Activated CD4-positive, CD25-positive, alpha-beta regulatory T cell (primary cell): Measurements from ENCODE around the gene KAT6B.

ENCODE experiments used
- DNase-seq, 4 experiments: peaks; one replicate each; lab custom pipeline; 2025; lab: John Stamatoyannopoulos, UW

Gene KAT6B

DNA sequence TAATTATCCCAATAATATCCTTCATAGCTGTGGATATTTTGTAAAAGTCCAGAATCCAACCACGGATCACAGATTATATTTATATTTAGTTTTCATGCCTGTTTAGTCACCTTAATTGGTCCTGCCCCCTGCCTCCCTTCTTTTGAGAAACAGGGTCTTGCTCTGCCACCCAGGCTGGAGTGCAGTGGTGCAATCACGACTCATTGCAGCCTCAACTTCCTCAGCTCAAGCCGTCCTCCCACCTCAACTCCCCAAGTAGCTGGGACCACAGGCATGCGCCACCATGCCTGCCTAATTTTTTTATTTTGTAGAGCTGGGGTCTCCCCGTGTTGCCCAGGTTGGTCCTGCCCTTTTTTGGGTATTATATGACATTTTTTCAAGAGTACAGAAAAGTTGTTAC lies 129.4 kb downstream of the KAT6B start:
- DNase-seq: no peak

DNA sequence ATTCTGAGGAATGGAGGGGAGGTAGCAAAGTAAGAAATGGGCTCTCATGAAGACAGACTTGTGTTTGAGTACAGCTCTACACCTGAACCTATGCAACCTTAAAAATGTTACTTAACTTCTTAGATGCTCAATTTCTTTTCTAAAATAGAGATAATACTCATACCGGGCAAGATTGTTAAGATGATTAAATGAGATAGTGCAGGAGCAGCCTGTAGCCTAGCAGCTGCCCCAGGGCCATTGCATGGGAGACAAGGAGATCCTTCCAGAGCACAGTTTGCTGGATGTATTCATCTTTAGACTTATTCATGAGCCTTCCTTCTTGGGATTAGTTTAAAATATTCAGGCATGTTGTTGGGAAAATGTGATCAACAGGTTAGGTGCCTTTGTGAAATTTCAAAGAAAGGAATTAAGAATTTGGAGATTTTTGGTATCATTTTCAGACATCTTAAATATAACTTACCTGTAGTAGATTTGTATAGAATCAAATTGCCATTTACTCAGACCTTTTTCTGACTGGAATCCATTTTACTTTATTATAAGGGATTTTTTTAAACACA lies 130.2 kb downstream of the KAT6B start:
- no peak for DNase-seq

DNA sequence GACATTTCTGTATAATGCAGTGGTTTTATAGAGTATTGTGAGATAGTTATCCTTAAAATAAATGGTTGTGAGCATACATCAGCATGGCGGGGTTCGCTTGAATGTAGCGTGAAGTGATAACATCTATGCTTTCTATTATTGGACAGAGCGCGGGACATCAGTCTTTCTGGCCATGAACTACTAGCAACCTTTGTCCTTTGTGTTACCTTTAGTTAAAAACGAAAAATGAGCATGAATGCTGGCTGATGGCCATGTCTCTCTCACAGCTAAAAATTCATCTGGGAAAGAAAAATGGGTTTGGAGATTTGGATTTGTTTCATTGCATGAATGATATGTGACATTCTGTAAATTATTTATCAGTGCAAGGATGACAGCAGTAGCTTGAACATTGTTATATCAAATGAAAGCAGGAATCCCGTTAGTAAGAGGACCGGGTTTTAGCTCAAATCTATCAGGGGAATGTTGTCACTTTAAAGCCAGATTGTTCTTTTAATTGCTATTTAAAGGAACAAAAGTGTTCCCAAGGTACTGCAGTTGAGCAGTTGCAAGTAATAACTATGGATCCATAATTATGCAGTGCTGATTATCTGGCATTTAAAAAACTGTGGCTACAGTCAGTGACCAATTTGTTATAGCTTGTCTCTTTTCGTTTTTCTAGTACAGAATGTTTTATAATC lies 131.0 kb downstream of the KAT6B start:
- no peak for DNase-seq

DNA sequence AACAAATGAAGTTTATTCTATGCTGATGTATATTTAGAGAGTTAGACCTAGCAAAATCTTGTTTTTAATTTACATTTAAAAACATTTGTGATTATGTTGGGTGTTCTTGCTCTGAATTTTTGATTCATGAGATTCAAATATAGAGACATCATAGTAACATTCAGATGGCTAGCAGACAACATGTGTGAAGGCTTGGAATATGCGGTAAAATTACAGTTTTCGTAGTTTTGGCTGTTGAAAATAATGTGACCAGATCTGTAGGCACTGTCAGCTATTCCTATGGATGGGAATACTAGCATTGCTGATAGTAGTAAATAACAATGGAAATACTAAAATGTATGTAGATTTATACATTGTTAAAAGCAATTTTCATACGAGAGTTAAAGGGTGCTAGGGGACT lies 131.9 kb downstream of the KAT6B start:
- no peak for DNase-seq

- DNase-seq: no peak
Measured at GRCh38 chr10:74960670-74961069, 134.3 kb downstream of the KAT6B start.

- no peak for DNase-seq
Measured at GRCh38 chr10:74962517-74962916, 136.1 kb downstream of the KAT6B start.

DNA sequence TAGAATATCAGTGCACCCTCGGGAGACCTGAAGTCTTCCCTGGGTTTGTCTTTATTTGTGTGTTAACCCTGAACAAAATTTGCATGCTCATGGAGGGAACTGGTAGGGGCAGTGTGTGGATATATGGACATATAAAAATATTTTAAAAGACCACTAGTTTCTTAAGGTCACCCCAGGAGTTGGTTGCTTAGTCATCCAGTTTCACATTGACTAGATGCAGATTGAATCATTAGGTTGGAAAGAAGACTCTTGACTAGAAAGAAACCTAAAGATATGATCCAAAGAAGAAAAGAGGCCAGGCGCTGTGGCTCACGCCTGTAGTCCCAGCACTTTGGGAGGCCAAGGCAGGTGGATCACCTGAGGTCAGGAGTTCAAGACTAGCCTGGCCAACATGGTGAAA lies 137.1 kb downstream of the KAT6B start:
- DNase-seq: no peak

DNA sequence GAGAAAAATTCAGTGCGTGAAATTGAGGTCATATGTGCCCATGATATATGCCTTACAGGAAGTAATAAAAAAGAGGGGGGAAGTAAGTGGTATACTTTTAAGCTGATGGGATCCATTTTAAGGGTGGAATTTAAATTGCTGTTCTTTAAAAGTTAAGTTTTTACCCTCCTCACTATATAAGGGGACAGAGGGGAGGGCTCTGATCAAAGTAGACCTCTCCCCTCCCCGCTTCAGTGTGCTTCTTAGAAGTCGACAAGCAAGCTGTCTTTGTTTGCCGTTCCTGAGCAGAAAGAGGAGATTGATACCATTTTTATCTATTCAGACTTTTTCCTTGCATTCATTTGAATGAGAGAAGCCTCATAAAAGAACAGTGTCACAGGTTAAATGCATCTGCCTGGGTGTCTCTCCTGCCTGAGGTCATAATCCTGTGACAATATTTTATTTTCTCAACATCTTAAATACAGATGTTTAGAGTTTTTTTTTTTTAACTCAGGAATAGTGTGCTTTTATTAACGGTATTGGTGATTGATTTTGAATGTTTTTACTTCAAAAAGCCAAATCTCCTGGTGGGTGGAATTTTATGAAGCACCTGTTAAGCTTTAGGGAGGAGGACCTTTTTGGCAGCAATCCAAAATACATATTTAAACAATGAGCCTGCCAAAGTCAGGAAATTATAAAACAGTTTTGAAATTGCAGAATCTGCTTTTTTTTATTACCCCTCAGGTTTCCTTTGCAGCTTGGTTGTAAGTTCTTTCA lies 141.7 kb downstream of the KAT6B start:
- DNase-seq: no peak

- DNase-seq: no peak
Measured at GRCh38 chr10:74968667-74969061, 142.3 kb downstream of the KAT6B start.

GRCh38 chr10:74969093-74969492 lies 142.7 kb downstream of the KAT6B start:
- DNase-seq: no peak

- no peak for DNase-seq
Measured at GRCh38 chr10:74969530-74969929, 143.1 kb downstream of the KAT6B start.

DNA sequence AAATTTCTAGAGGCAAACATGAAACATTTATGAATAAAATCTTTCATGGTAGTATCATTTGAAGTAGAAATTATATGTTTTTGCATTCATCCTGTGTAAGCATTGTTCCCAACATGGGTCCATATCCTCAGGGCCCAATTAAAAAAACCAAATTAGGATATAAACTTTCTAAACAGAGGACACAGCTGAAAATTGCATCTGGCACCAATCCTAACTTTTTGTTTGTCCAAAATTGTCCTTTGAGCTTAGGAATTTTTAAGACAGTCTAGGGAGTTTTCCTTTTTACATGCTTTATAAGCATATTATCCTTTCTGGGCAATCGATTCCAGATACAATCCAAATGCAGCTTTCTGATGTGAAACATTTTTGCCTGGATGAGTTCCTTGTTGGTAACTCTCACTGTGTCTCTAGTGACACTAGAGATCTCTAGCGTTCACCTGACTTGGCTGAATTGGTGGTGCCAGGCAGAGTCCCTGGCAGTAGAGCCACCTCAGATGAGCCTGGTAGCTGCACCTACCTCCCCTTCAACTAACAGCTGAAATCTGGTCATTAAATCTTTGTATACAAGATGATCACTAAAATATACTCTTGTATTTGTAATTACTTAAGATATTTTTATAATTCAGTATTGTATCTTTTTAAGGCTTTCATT lies 147.5 kb downstream of the KAT6B start:
- DNase-seq: no peak

DNA sequence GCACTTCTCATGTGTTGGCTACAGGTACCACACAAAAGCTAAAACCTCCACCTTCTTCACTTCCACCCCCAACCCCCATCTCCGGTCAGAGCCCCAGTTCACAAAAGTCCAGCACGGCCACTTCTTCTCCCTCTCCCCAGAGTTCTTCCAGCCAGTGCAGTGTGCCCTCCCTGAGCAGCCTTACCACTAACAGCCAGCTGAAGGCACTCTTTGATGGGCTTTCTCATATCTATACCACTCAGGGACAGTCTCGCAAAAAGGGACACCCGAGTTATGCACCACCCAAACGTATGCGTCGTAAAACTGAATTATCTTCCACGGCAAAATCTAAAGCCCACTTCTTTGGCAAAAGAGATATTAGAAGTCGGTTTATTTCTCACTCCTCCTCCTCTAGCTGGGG lies 149.4 kb downstream of the KAT6B start:
- DNase-seq: no peak

DNA sequence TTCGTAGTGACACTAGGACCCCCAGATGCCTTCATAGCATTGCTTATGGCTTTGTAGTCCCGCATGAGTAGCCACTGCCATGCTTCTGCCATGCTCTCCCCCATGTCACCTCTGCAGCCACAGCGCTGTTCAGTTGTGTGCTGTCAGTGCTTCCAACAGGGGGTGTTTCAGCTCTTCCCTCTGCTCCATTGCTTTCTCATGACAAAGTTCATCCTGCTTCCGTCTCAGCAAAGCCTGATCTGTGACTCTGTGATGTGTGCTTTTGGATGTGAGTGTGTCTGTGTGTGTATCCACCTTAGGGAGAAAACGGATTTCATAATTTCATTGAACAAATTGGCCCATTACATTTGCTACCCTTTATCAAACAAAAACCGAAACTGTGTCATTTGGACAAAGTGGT lies 150.2 kb downstream of the KAT6B start:
- no peak for DNase-seq

- DNase-seq: no peak
Measured at GRCh38 chr10:74977072-74977471, 150.7 kb downstream of the KAT6B start.

GRCh38 chr10:74977913-74978847 lies 151.8 kb downstream of the KAT6B start:
- no peak for DNase-seq

DNA sequence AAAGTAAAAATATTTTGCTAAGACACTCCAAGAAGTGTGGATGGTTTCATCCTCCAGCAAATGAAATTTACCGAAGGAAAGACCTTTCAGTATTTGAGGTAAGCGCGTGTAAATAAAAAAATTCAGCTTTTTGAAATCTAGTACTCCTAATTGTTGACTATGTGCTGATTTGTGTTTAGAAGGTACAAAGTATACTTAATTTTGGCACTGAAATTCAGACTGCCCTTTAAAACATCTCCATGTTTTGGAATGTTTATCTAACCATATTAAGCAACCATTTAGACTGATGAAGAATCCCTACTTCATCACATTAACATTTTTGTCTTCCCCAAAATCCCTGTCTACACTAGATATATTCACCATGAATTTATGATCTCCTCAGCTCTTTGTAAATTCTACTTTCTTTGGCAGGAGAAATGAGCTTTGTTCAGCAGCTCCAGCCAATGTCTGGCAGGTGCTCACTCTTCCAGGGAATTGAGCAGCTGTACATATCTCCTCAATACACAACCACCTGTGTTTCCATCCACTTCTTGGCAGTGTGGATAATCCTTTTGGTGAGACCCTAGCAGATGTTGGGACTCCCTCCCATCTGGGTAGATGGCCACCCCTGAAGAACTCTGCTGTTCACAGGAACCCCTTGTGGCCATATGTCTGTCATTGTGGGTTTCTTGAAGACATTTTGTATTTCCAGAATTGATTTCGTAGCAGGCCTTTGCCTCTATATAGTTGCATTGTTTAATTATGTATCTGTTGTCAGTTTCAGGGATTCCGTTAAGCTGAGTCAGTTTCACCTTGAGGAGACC lies 155.6 kb downstream of the KAT6B start:
- no peak for DNase-seq

DNA sequence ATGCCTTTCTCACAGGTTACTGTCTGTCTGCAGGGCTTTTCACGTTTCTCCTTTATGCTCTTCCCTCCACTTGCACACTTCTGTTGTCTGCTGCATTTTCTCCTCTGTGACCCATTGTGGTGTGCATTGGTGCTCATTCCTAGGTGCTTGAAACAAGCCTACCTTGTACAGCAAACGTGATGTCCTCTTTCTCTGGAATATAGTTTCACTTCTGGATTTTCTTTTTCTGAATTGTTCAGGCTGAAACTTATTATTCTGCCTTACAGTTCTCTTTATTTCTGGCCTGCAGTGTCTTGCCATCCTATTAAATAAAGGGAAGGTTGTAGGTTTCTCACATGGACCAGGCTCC lies 156.2 kb downstream of the KAT6B start:
- DNase-seq: no peak

DNA sequence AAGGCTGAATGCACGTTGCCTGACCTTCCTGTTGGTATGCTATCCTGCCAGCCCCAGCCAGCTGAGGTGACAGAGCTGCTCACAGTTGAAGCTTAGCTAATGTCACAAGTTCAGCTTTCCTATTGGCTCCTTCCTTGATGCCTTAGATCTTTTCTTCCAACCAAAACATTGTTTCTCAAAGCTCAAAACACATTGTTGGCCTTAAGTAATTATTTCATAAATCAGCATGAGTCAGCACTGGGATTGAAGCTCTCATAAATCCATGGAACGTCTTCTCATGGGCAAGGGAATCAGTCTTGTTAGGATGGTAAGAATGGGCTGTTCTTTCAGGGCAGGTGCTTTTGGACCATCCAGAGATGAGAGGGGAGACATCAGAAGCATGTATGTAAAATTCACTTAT lies 157.0 kb downstream of the KAT6B start:
- DNase-seq: no peak

DNA sequence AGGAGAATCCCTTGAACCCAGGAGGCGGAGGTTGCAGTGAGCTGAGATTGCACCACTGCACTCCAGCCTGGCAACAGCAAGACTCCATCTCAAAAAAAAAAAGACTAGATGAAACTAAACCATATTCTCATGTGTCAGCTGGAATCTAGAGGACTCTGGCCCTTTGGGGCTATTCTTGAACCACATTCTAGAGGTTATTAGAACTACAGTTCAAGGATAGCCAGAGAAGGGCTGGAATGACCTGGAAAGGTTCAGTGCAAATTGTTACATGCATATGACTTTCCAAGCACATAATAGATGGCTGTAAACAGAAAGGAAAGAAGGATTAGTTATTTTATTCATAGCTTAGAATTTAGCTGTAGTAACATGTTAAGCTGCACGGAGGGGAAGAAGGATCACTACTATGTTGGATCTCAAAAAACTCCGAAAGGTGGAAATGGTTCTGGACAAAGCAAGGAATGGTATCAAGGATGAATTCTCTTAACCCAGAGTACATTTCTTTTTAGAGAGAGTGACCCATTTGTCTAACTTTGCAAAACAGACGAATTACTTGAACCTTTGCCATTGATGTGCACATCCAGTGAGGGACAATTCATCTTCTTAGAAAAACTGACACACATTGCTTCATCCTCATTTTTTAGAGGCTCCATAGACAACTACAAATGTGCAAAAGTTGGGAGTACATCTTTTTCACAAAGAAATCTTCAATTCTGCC lies 161.1 kb downstream of the KAT6B start:
- no peak for DNase-seq
